Caco-2 (cell line): ENCODE results near the gene EPGN. TPM values are rescaled to one million over a fixed set of nuclear protein-coding genes. Genes with fewer than 3 reads are reported as not detected.
A peak's percentile ranks its signal among the peaks of the same experiment; 100 is the strongest.

Experiments used
- BruUV-seq: library from RNA; stranded (reverse); fragments of 400-500 nt; replicated peaks from 2 replicates; lab custom pipeline; 2021; lab: Mats Ljungman, UMichigan
- CTCF ChIA-PET: fragments of 300-600 bp; sonication (Branson Sonifier 250); formaldehyde crosslinking; loops from one replicate; lab custom pipeline; 2022; ENCODE audit warnings: antibody characterized with exemption; lab: Charles Lee
- POLR2A ChIA-PET: fragments of 300-600 bp; sonication (Branson Sonifier 250); formaldehyde crosslinking; loops from one replicate; lab custom pipeline; 2022; ENCODE audit warnings: antibody characterized with exemption; lab: Charles Lee
- DNase-seq, 2 experiments: peaks; one replicate each; pipeline versions ENCODE4 v3.0.0 to v3.0.0-alpha.2; 2020 to 2022
- H3K27me3 ChIP-seq: replicated peaks from 2 replicates; pipeline ENCODE4 v1.6.0; 2011; ENCODE audit warnings: low read length; ENCODE audit not compliant: control insufficient read depth, insufficient read depth
- H3K36me3 ChIP-seq: 2 replicates; pipeline ENCODE4 v1.5.1; 2011; ENCODE audit warnings: low read length; ENCODE audit not compliant: control insufficient read depth, insufficient read depth
- H3K4me1 ChIP-seq: fragments of 250-450 bp; sonication (Bioruptor Pico); 2 replicates; pipeline ENCODE4 v1.5.1; 2020; ENCODE audit warnings: mild to moderate bottlenecking
- H3K4me3 ChIP-seq: 2 replicates; pipeline ENCODE4 v1.5.1; 2011; ENCODE audit warnings: low read depth, mild to moderate bottlenecking, control low read depth, low read length
- H3K9me3 ChIP-seq: fragments of 250-450 bp; sonication (Bioruptor Pico); 2 replicates; pipeline ENCODE4 v1.5.1; 2020; ENCODE audit warnings: mild to moderate bottlenecking, moderate library complexity
- H3K27ac Mint-ChIP-seq: one replicate; pipeline ENCODE4 v1.8.0; 2022; ENCODE audit warnings: mixed read lengths; ENCODE audit not compliant: unreplicated experiment
- H3K27me3 Mint-ChIP-seq: one replicate; pipeline ENCODE4 v1.8.0; 2022; ENCODE audit warnings: mixed read lengths; ENCODE audit not compliant: insufficient read depth, unreplicated experiment
- H3K36me3 Mint-ChIP-seq: one replicate; pipeline ENCODE4 v1.8.0; 2022; ENCODE audit warnings: mild to moderate bottlenecking, mixed read lengths; ENCODE audit not compliant: insufficient read depth, unreplicated experiment
- H3K4me1 Mint-ChIP-seq: one replicate; pipeline ENCODE4 v1.8.0; 2022; ENCODE audit warnings: low read depth, mixed read lengths; ENCODE audit not compliant: unreplicated experiment
- H3K4me3 Mint-ChIP-seq: one replicate; pipeline ENCODE4 v1.8.0; 2022; ENCODE audit warnings: mild to moderate bottlenecking, moderate library complexity, mixed read lengths; ENCODE audit not compliant: unreplicated experiment
- H3K9me3 Mint-ChIP-seq: one replicate; pipeline ENCODE4 v1.8.0; 2022; ENCODE audit warnings: mixed read lengths; ENCODE audit not compliant: unreplicated experiment
- CTCF ChIP-seq, 2 experiments: fragments of 200-600 bp in 1 of 2; IDR thresholded peaks; 1 replicate in 1 of 2; 2 replicates in 1 of 2; pipeline versions ENCODE4 v1.5.1 to v1.8.0; 2011 to 2022; ENCODE audit warnings: antibody characterized with exemption in 1 of 2, control low read depth in 1 of 2, inconsistent platforms in 1 of 2, low read depth in 1 of 2, low read length in 1 of 2, mild to moderate bottlenecking in 1 of 2, moderate library complexity in 1 of 2; ENCODE audit not compliant: insufficient read depth in 1 of 2, severe bottlenecking in 1 of 2, unreplicated experiment in 1 of 2
- intact Hi-C: fragments of 100-400 bp; cut with micrococcal nuclease; formaldehyde crosslinking; loops from one replicate; pipeline ENCODE4 v1.10.0; 2022; ENCODE audit not compliant: unreplicated experiment
- total RNA-seq: library from RNA; stranded (reverse); gene quantifications from 2 replicates; pipeline ENCODE4 v1.2.3, GENCODE V29; 2022

EPGN gene
- total RNA-seq, 1 experiment from 2014 or later = not detected

GRCh38 chr4:74362347-74362746, 54.1 kb downstream of the EPGN start:
- Mint-ChIP-seq H3K4me3 (no peak overlapping the region), H3K4me1 (peaks cover 13% of the 10 kb centered on the region), H3K36me3 (peaks cover 20% of the 10 kb centered on the region), H3K27ac (no peak overlapping the region), H3K9me3 (no peaks in the 10 kb centered on the region), H3K27me3 (no peaks in the 10 kb centered on the region)
- intact Hi-C loops = no loop called here
- Histone ChIP-seq H3K27me3 (no peaks in the 10 kb centered on the region), H3K9me3 (no peaks in the 10 kb centered on the region), H3K4me3 (no peak overlapping the region), H3K36me3 (no peaks in the 10 kb centered on the region), H3K4me1 (no peaks in the 10 kb centered on the region)
- no TSS peak for BruUV-seq
- ChIA-PET CTCF (no interaction called here), POLR2A (no interaction called here)
- no peak for DNase-seq
- TF ChIP-seq CTCF (IDR thresholded peaks at IDR 0.05; ENCODE audit: insufficient read depth in 1 of 2, low read depth in 1 of 2, low read length in 1 of 2, severe bottlenecking in 1 of 2, unreplicated experiment in 1 of 2) = no peak

GRCh38 chr4:74364256-74364651, 56.0 kb downstream of the EPGN start:
- Histone ChIP-seq H3K4me3 (peak overlapping the region; percentile 64), H3K36me3 (no peaks in the 10 kb centered on the region), H3K27me3 (no peaks in the 10 kb centered on the region), H3K9me3 (no peaks in the 10 kb centered on the region), H3K4me1 (0 out of 2 replicates have a peak, but pooled peaks cover 7% of the 10 kb centered on the region)
- intact Hi-C loops = loop anchor here (1.0 kb wide), 1 partner anchor 44 kb away; no protein-coding TSS in a partner anchor
- ChIA-PET CTCF (interaction anchor here (0.6 to 1.4 kb wide), 2 partner anchors 299 to 307 kb away, joined by 3 to 4 read pairs; no protein-coding TSS in a partner anchor), POLR2A (interaction anchor here (0.6 to 1.0 kb wide), 4 partner anchors 81 to 303 kb away, joined by 3 read pairs; partner anchors contain the start of gene AREG)
- Mint-ChIP-seq H3K9me3 (no peaks in the 10 kb centered on the region), H3K27me3 (no peaks in the 10 kb centered on the region), H3K4me1 (peaks cover 13% of the 10 kb centered on the region), H3K36me3 (peaks cover 37% of the 10 kb centered on the region), H3K4me3 (peak overlapping the region; percentile 75), H3K27ac (peak overlapping the region; percentile 91)
- no peak for TF ChIP-seq CTCF (IDR thresholded peaks at IDR 0.05; ENCODE audit: insufficient read depth in 1 of 2, low read depth in 1 of 2, low read length in 1 of 2, severe bottlenecking in 1 of 2, unreplicated experiment in 1 of 2)
- BruUV-seq = TSS peak; percentile 56
- DNase-seq = no peak

GRCh38 chr4:74364652-74365491, 56.6 kb downstream of the EPGN start, which contains the start of gene EREG:
Gene EREG (plus strand): TSS chr4:74365145. CDS start chr4:74365309, 164 bp downstream.
- CTCF ChIA-PET = interaction anchor here (0.6 to 1.4 kb wide), 2 partner anchors 299 to 306 kb away, joined by 3 to 4 read pairs; no protein-coding TSS in a partner anchor
- H3K4me3 Mint-ChIP-seq = peak within 1 kb of the TSS; percentile 75
- Histone ChIP-seq H3K27me3 (no peaks in the 10 kb centered on the region), H3K9me3 (no peaks in the 10 kb centered on the region), H3K4me3 (peak within 1 kb of the TSS; percentile 64), H3K4me1 (0 out of 2 replicates have a peak, but pooled peaks cover 7% of the 10 kb centered on the region), H3K36me3 (no peaks in the 10 kb centered on the region)
- H3K36me3 Mint-ChIP-seq = peaks cover 39% of the 10 kb centered on the region
- TF ChIP-seq CTCF (IDR thresholded peaks at IDR 0.05; ENCODE audit: insufficient read depth in 1 of 2, low read depth in 1 of 2, low read length in 1 of 2, severe bottlenecking in 1 of 2, unreplicated experiment in 1 of 2) = no peak
- H3K27me3 Mint-ChIP-seq = no peaks in the 10 kb centered on the region
- intact Hi-C loops = loop anchor here (1.0 kb wide), 1 partner anchor 45 kb away; no protein-coding TSS in a partner anchor
- peaks cover 14% of the 10 kb centered on the region for H3K4me1 Mint-ChIP-seq
- DNase-seq = peak; percentile 73 to 81
- H3K27ac Mint-ChIP-seq = peak within 1 kb of the TSS; percentile 91
- no peaks in the 10 kb centered on the region for H3K9me3 Mint-ChIP-seq
- BruUV-seq = no TSS peak
- POLR2A ChIA-PET = interaction anchor here (0.6 to 1.0 kb wide), 4 partner anchors 80 to 303 kb away, joined by 3 read pairs; partner anchors contain the start of gene AREG
